Activated CD8-positive, alpha-beta T cell treated with anti-CD3 and anti-CD28 coated beads, Interleukin-2, amount 10 ng/mL, durations not matched to agents 7 days and 5 days (primary cell): ENCODE data around the gene KCNIP4. TPM values are rescaled to one million over a fixed set of nuclear protein-coding genes. Genes with fewer than 3 reads are reported as not detected.
"Not testable (repeated sequence)": the region's sequence is repeated elsewhere in the genome, so short reads cannot be mapped to it uniquely, and the experiment has no call there.

ENCODE experiments used
- ATAC-seq: fragments of 150-1000 bp; cut with Tn5 transposase; one replicate; pipeline ENCODE4 v1.10.0; 2021; ENCODE audit warnings: moderate library complexity
- CTCF ChIA-PET: fragments of 350-600 bp; sonication (Branson Sonifier 250); formaldehyde crosslinking; loops from one replicate; lab custom pipeline; 2021; ENCODE audit warnings: antibody characterized with exemption; lab: Charles Lee
- POLR2A ChIA-PET: fragments of 350-600 bp; sonication (Branson Sonifier 250); formaldehyde crosslinking; loops from one replicate; lab custom pipeline; 2021; ENCODE audit warnings: antibody characterized with exemption; lab: Charles Lee
- DNase-seq: peaks from one replicate; pipeline ENCODE4 v3.0.0-alpha.2; 2020
- H3K27ac Mint-ChIP-seq: one replicate; pipeline ENCODE4 v1.8.0; 2021; ENCODE audit warnings: mild to moderate bottlenecking, mixed read lengths
- H3K27me3 Mint-ChIP-seq: one replicate; pipeline ENCODE4 v1.8.0; 2021; ENCODE audit warnings: low read depth, mixed read lengths
- H3K36me3 Mint-ChIP-seq: one replicate; pipeline ENCODE4 v1.8.0; 2021; ENCODE audit warnings: low read depth, mixed read lengths
- H3K4me1 Mint-ChIP-seq: one replicate; pipeline ENCODE4 v1.8.0; 2021; ENCODE audit warnings: low read depth, mixed read lengths
- H3K4me3 Mint-ChIP-seq: one replicate; pipeline ENCODE4 v1.8.0; 2021; ENCODE audit warnings: mild to moderate bottlenecking, mixed read lengths
- H3K9me3 Mint-ChIP-seq: one replicate; pipeline ENCODE4 v1.8.0; 2022; ENCODE audit warnings: mixed read lengths; ENCODE audit not compliant: insufficient read depth
- total RNA-seq, 2 experiments: library from RNA; stranded (reverse); gene quantifications; one replicate each; pipeline ENCODE4 v1.2.3, GENCODE V29; 2021

Gene KCNIP4
- total RNA-seq, 2 experiments from 2014 or later = not detected

DNA sequence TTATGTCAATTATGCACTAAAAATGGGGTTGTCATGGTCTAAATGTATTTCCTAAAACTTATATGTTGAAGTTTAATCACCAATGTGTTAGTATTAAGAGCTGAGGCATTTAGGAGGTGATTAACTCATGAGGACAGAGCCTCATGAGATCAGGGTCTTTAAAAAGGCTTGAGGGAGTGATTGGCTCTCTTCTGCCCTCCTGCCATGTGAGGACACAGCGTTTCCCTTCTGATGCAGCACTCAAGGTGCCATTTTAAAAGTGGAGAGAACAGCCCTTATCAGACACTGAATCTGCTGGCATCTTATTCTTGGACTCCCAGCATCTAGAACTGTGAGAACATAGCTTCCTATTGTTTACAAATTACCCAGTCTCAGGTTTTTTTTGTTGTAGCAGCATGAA lies 581.7 kb downstream of the KCNIP4 start:
- no peaks in the 10 kb centered on the region for H3K27me3 Mint-ChIP-seq
- CTCF ChIA-PET = no interaction called here
- POLR2A ChIA-PET = no interaction called here

GRCh38 chr4:21366312-21366711 lies 582.3 kb downstream of the KCNIP4 start:
- Mint-ChIP-seq H3K27ac (no peak overlapping the region), H3K9me3 (peaks cover 3% of the 10 kb centered on the region), H3K36me3 (no peaks in the 10 kb centered on the region), H3K27me3 (no peaks in the 10 kb centered on the region), H3K4me1 (no peaks in the 10 kb centered on the region), H3K4me3 (no peak overlapping the region)
- CTCF ChIA-PET = no interaction called here
- POLR2A ChIA-PET = no interaction called here
- ATAC-seq (no peak), DNase-seq (no peak)

More for the DNA sequence above, 581.7 kb downstream of the KCNIP4 start:
- H3K27ac Mint-ChIP-seq = no peak overlapping the region
- no peaks in the 10 kb centered on the region for H3K36me3 Mint-ChIP-seq
- ATAC-seq (no peak), DNase-seq (no peak)
- H3K4me1 Mint-ChIP-seq = no peaks in the 10 kb centered on the region
- H3K4me3 Mint-ChIP-seq = no peak overlapping the region
- H3K9me3 Mint-ChIP-seq = peaks cover 3% of the 10 kb centered on the region

DNA sequence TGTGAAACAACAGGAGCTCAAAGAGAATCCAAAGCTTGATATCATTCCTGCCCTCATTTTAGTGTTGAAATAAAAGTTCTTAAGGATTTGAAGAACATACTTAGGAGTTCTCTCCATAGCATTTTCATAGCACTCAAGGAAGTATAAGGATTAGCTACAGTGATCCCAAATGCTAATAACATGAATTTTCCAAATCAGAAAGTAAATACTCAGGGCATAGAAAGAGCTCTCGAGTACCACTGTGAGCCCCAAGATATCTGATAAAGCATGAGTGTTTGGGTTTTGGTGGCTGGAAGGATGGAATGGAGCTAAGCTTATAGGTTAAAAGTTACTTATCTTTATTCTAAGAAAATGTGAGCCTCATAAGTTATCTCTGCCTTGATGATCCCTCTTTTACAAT lies 584.9 kb downstream of the KCNIP4 start:
- no peak for DNase-seq
- ChIA-PET POLR2A (no interaction called here), CTCF (interaction anchor here (0.8 kb wide), 1 partner anchor 590 kb away, joined by 3 read pairs; no protein-coding TSS in a partner anchor)
- Mint-ChIP-seq H3K36me3 (no peaks in the 10 kb centered on the region), H3K4me1 (no peaks in the 10 kb centered on the region), H3K27ac (no peak overlapping the region), H3K27me3 (no peaks in the 10 kb centered on the region), H3K4me3 (no peak overlapping the region), H3K9me3 (peaks cover 3% of the 10 kb centered on the region)
- no peak for ATAC-seq

DNA sequence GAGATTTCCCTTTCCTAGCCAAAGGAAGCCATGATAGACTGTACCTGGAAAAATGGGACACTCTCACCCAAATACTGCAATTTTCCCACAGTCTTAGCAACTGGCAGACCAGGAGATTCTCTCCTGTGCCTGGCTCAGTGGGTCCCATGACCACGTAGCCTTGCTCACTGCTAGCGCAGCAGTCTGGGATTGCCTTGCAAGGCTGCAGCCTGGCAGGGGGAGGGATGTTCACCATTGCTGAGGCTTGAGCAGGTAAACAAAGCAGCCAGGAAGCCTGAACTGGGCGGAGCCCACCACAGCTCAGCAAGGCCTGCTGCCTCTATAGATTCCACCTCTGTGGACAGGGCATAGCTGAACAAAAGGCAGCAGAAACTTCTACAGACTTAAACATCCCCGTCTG lies 596.2 kb downstream of the KCNIP4 start:
- DNase-seq, H3K4me3 Mint-ChIP-seq, CTCF ChIA-PET: not testable (repeated sequence)

GRCh38 chr4:21347142-21347541 lies 601.4 kb downstream of the KCNIP4 start:
- H3K4me1 Mint-ChIP-seq = no peaks in the 10 kb centered on the region
- H3K27me3 Mint-ChIP-seq = no peaks in the 10 kb centered on the region
- CTCF ChIA-PET = no interaction called here
- no peak for ATAC-seq
- H3K36me3 Mint-ChIP-seq = no peaks in the 10 kb centered on the region
- no peak overlapping the region for H3K27ac Mint-ChIP-seq
- H3K4me3 Mint-ChIP-seq = no peak overlapping the region
- POLR2A ChIA-PET = no interaction called here
- no peak for DNase-seq
- H3K9me3 Mint-ChIP-seq = no peaks in the 10 kb centered on the region

More for the DNA sequence above, 596.2 kb downstream of the KCNIP4 start:
- ATAC-seq, H3K9me3 Mint-ChIP-seq, H3K27me3 Mint-ChIP-seq, H3K4me1 Mint-ChIP-seq, POLR2A ChIA-PET, H3K27ac Mint-ChIP-seq, H3K36me3 Mint-ChIP-seq: not testable (repeated sequence)

DNA sequence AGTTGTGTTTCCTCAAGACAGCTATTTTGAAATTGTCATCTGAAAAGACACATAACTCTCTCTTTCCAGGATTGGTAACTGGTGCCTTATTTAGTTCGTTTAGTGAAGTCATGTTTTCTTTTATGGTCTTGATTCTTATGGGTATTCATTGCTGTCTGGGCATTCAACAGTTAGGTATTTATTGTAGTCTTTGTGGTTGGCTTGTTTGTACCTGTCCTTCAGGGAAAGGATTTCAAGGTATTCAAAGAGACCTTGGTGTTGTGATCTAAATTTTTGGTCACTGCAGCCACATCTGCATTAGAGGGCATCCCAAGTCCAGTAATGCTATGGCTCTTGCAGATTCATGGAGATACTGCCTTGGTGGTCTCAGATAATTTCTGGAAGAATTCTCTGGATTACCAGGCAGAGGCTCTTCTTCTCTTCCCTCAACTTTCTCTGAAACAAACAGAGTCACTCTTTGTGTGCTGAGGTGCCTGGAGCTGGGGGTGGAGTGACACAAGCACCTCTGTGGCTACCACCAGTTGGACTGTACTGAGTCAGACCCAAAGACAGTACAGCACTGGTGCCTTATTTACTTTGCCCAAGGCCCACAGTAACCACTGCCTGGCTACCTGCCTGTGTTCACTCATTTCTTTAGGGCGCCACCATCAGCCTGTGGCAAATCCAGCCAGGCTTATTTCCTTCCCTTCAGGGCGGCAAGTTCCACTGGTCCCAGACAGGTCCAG lies 620.4 kb downstream of the KCNIP4 start:
- Mint-ChIP-seq H3K27me3 (no peaks in the 10 kb centered on the region), H3K36me3 (no peaks in the 10 kb centered on the region), H3K4me1 (no peaks in the 10 kb centered on the region), H3K9me3 (peaks cover 28% of the 10 kb centered on the region), H3K27ac (no peak overlapping the region), H3K4me3 (no peak overlapping the region)
- ChIA-PET CTCF (interaction anchor here (1.3 kb wide), 1 partner anchor 147 kb away, joined by 3 read pairs; no protein-coding TSS in a partner anchor), POLR2A (no interaction called here)
- ATAC-seq = no peak
- DNase-seq = no peak

DNA sequence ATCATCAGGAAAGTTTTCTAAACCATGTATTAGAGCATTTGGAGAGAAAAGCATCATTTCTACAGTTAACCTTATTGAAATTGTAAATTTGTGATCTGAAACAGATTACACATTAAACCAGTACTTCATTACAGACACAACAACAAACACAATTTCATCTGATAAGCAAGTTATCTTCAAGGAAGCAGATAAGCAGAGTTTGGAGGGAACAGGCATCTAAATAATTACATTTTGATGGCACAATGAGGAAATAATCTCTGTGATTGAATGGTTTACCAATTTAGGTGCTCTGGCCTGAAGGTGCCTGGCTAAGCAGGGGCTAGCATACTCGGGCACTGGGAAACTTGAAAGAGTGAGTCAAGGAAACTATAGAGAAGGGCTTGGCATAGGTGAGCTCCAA lies 628.5 kb downstream of the KCNIP4 start:
- no peak for DNase-seq
- ChIA-PET POLR2A (no interaction called here), CTCF (no interaction called here)

GRCh38 chr4:21307709-21308108 lies 640.9 kb downstream of the KCNIP4 start:
- POLR2A ChIA-PET = no interaction called here
- no peak for ATAC-seq

More for the DNA sequence above, 628.5 kb downstream of the KCNIP4 start:
- H3K27ac Mint-ChIP-seq = no peak overlapping the region
- peaks cover 16% of the 10 kb centered on the region for H3K9me3 Mint-ChIP-seq
- no peaks in the 10 kb centered on the region for H3K4me1 Mint-ChIP-seq
- H3K36me3 Mint-ChIP-seq = no peaks in the 10 kb centered on the region
- H3K4me3 Mint-ChIP-seq = no peak overlapping the region
- no peaks in the 10 kb centered on the region for H3K27me3 Mint-ChIP-seq
- ATAC-seq = no peak

GRCh38 chr4:21304540-21304887 lies 644.1 kb downstream of the KCNIP4 start:
- POLR2A ChIA-PET = no interaction called here
- H3K27ac Mint-ChIP-seq = no peak overlapping the region
- peaks cover 20% of the 10 kb centered on the region for H3K27me3 Mint-ChIP-seq
- DNase-seq (no peak), ATAC-seq (no peak)
- H3K36me3 Mint-ChIP-seq = no peaks in the 10 kb centered on the region
- H3K4me1 Mint-ChIP-seq = no peaks in the 10 kb centered on the region
- no peak overlapping the region for H3K4me3 Mint-ChIP-seq
- no peaks in the 10 kb centered on the region for H3K9me3 Mint-ChIP-seq
- CTCF ChIA-PET = no interaction called here

More at GRCh38 chr4:21307709-21308108, 640.9 kb downstream of the KCNIP4 start:
- Mint-ChIP-seq H3K4me3 (no peak overlapping the region), H3K27me3 (peaks cover 20% of the 10 kb centered on the region), H3K4me1 (no peaks in the 10 kb centered on the region), H3K9me3 (no peaks in the 10 kb centered on the region), H3K27ac (no peak overlapping the region), H3K36me3 (no peaks in the 10 kb centered on the region)
- no peak for DNase-seq
- CTCF ChIA-PET = no interaction called here

- H3K27me3 Mint-ChIP-seq = no peaks in the 10 kb centered on the region
- DNase-seq = no peak
- H3K27ac Mint-ChIP-seq = no peak overlapping the region
- no peaks in the 10 kb centered on the region for H3K9me3 Mint-ChIP-seq
- no peak for ATAC-seq
- no peak overlapping the region for H3K4me3 Mint-ChIP-seq
- CTCF ChIA-PET = no interaction called here
- no peaks in the 10 kb centered on the region for H3K36me3 Mint-ChIP-seq
- POLR2A ChIA-PET = no interaction called here
- peaks cover 3% of the 10 kb centered on the region for H3K4me1 Mint-ChIP-seq
Observed at GRCh38 chr4:21290562-21290961, 658.0 kb downstream of the KCNIP4 start.

GRCh38 chr4:21276046-21276445 lies 672.5 kb downstream of the KCNIP4 start:
- ChIA-PET POLR2A (no interaction called here), CTCF (no interaction called here)
- DNase-seq (no peak), ATAC-seq (no peak)
- no peak overlapping the region for H3K4me3 Mint-ChIP-seq
- H3K27ac Mint-ChIP-seq = no peak overlapping the region
- no peaks in the 10 kb centered on the region for H3K4me1 Mint-ChIP-seq
- no peaks in the 10 kb centered on the region for H3K27me3 Mint-ChIP-seq
- H3K9me3 Mint-ChIP-seq = peaks cover 5% of the 10 kb centered on the region
- no peaks in the 10 kb centered on the region for H3K36me3 Mint-ChIP-seq

- Mint-ChIP-seq H3K4me1 (no peaks in the 10 kb centered on the region), H3K9me3 (peaks cover 5% of the 10 kb centered on the region), H3K36me3 (no peaks in the 10 kb centered on the region), H3K4me3 (no peak overlapping the region), H3K27me3 (no peaks in the 10 kb centered on the region), H3K27ac (no peak overlapping the region)
- POLR2A ChIA-PET = no interaction called here
- DNase-seq (no peak), ATAC-seq (no peak)
- CTCF ChIA-PET = no interaction called here
Observed at GRCh38 chr4:21271439-21272052, 677.0 kb downstream of the KCNIP4 start.
